Large intestine (tissue), 3 donors: ENCODE measurements around the gene NF2. TPM values are rescaled to one million over a fixed set of nuclear protein-coding genes. Genes with fewer than 3 reads are reported as not detected.

Source experiments
- DNase-seq, 2 donors: peaks; one replicate each; pipeline versions ENCODE4 v3.0.0 to v3.0.0-alpha.2; 2013
- H3K27ac ChIP-seq: one replicate; pipeline ENCODE4 v1.5.1; 2013; ENCODE audit warnings: low read length
- H3K27me3 ChIP-seq: 2 replicates; pipeline ENCODE4 v1.6.1; 2013; ENCODE audit warnings: low read length; ENCODE audit not compliant: control insufficient read depth, insufficient read depth
- H3K36me3 ChIP-seq: 2 replicates; pipeline ENCODE4 v1.6.1; 2013; ENCODE audit warnings: low read length; ENCODE audit not compliant: control insufficient read depth, insufficient read depth
- H3K4me1 ChIP-seq: one replicate; pipeline ENCODE4 v1.6.1; 2013; ENCODE audit warnings: low read length; ENCODE audit not compliant: control insufficient read depth, insufficient read depth
- H3K4me3 ChIP-seq: one replicate; pipeline ENCODE4 v1.5.1; 2013; ENCODE audit warnings: low read length
- H3K9me3 ChIP-seq: one replicate; pipeline ENCODE4 v1.6.1; 2013; ENCODE audit warnings: mild to moderate bottlenecking, low read depth, low read length, moderate library complexity; ENCODE audit not compliant: control insufficient read depth
- WGBS: methylation state at CpG from one replicate; pipeline ENCODE4 v1.1.5; 2013; ENCODE audit warnings: low lambda C conversion rate; ENCODE audit not compliant: insufficient coverage; 5-methylcytosine and 5-hydroxymethylcytosine counted together
- polyA plus RNA-seq: library from polyadenylated mRNA; unstranded; fragments of 120-200 nt; gene quantifications from one replicate; pipeline ENCODE4 v1.2.1, GENCODE V29; 2013

Gene NF2
- polyA plus RNA-seq, 1 donor, result 12.1 TPM

GRCh38 chr22:29617922-29618629 is 14.6 kb downstream of the NF2 start:
- DNase-seq, result peak; percentile 18 to 53
- WGBS, result 29% methylated on average over 1 of the region's 2 CpGs
- no peak overlapping the region for H3K27ac ChIP-seq

GRCh38 chr22:29621761-29622526 is 18.5 kb downstream of the NF2 start:
- H3K27me3 ChIP-seq, result no peaks in the 10 kb centered on the region
- no peak overlapping the region for H3K4me3 ChIP-seq
- 93% methylated on average over 2 of the region's 5 CpGs for WGBS
- no peaks in the 10 kb centered on the region for H3K36me3 ChIP-seq
- H3K4me1 ChIP-seq, result peaks cover 2% of the 10 kb centered on the region
- no peak overlapping the region for H3K27ac ChIP-seq
- H3K9me3 ChIP-seq, result no peaks in the 10 kb centered on the region
- DNase-seq, result no peak

More at GRCh38 chr22:29617922-29618629, 14.6 kb downstream of the NF2 start:
- Histone ChIP-seq H3K27me3 (no peaks in the 10 kb centered on the region), H3K36me3 (no peaks in the 10 kb centered on the region), H3K9me3 (no peaks in the 10 kb centered on the region), H3K4me1 (peaks cover 2% of the 10 kb centered on the region), H3K4me3 (no peak overlapping the region)

- H3K36me3 ChIP-seq, result no peaks in the 10 kb centered on the region
- peaks cover under 1% of the 10 kb centered on the region for H3K4me1 ChIP-seq
- no peaks in the 10 kb centered on the region for H3K9me3 ChIP-seq
- 100% methylated on average over 2 of the region's 6 CpGs for WGBS
- no peak overlapping the region for H3K4me3 ChIP-seq
- no peak for DNase-seq
- no peaks in the 10 kb centered on the region for H3K27me3 ChIP-seq
- no peak overlapping the region for H3K27ac ChIP-seq
Measured at GRCh38 chr22:29623059-29623458, 19.6 kb downstream of the NF2 start.

GRCh38 chr22:29623553-29624169 is 20.2 kb downstream of the NF2 start:
- Histone ChIP-seq H3K27ac (no peak overlapping the region), H3K9me3 (no peaks in the 10 kb centered on the region), H3K27me3 (no peaks in the 10 kb centered on the region), H3K4me1 (no peaks in the 10 kb centered on the region), H3K36me3 (no peaks in the 10 kb centered on the region), H3K4me3 (no peak overlapping the region)
- DNase-seq, result no peak
- WGBS, result no CpG with 5 or more reads among the region's 6 CpGs

GRCh38 chr22:29625090-29625825 is 21.8 kb downstream of the NF2 start:
- H3K36me3 ChIP-seq, result no peaks in the 10 kb centered on the region
- H3K4me1 ChIP-seq, result peaks cover 8% of the 10 kb centered on the region
- H3K9me3 ChIP-seq, result no peaks in the 10 kb centered on the region
- no peak overlapping the region for H3K4me3 ChIP-seq
- no peak overlapping the region for H3K27ac ChIP-seq
- DNase-seq, result peak; percentile 49 to 52
- 31% methylated on average over 3 of the region's 12 CpGs for WGBS
- H3K27me3 ChIP-seq, result no peaks in the 10 kb centered on the region

- WGBS, result 90% methylated on average over 2 of the region's 3 CpGs
- peaks cover 18% of the 10 kb centered on the region for H3K4me1 ChIP-seq
- no peak overlapping the region for H3K27ac ChIP-seq
- DNase-seq, result no peak
- H3K9me3 ChIP-seq, result no peaks in the 10 kb centered on the region
- no peak overlapping the region for H3K4me3 ChIP-seq
- no peaks in the 10 kb centered on the region for H3K36me3 ChIP-seq
- no peaks in the 10 kb centered on the region for H3K27me3 ChIP-seq
Measured at GRCh38 chr22:29626497-29627195, 23.2 kb downstream of the NF2 start.

- no CpG with 5 or more reads among the region's 3 CpGs for WGBS
- Histone ChIP-seq H3K27ac (no peak overlapping the region), H3K4me1 (peaks cover 20% of the 10 kb centered on the region), H3K27me3 (no peaks in the 10 kb centered on the region), H3K36me3 (no peaks in the 10 kb centered on the region), H3K9me3 (no peaks in the 10 kb centered on the region), H3K4me3 (no peak overlapping the region)
- no peak for DNase-seq
Measured at GRCh38 chr22:29627196-29627535, 23.7 kb downstream of the NF2 start.

GRCh38 chr22:29628996-29629902 is 25.8 kb downstream of the NF2 start:
- no peaks in the 10 kb centered on the region for H3K36me3 ChIP-seq
- 100% methylated on average over 2 of the region's 10 CpGs for WGBS
- no peaks in the 10 kb centered on the region for H3K9me3 ChIP-seq
- no peaks in the 10 kb centered on the region for H3K27me3 ChIP-seq
- H3K27ac ChIP-seq, result no peak overlapping the region
- peak in 1 of 2 donors; percentile 27 for DNase-seq
- H3K4me1 ChIP-seq, result peaks cover 20% of the 10 kb centered on the region
- no peak overlapping the region for H3K4me3 ChIP-seq

- H3K27ac ChIP-seq, result no peak overlapping the region
- H3K4me1 ChIP-seq, result peaks cover 20% of the 10 kb centered on the region
- no peaks in the 10 kb centered on the region for H3K36me3 ChIP-seq
- H3K4me3 ChIP-seq, result no peak overlapping the region
- peak in 1 of 2 donors; percentile 15 for DNase-seq
- no peaks in the 10 kb centered on the region for H3K9me3 ChIP-seq
- no peaks in the 10 kb centered on the region for H3K27me3 ChIP-seq
- no CpG with 5 or more reads among the region's 2 CpGs for WGBS
Measured at GRCh38 chr22:29629903-29630516, 26.6 kb downstream of the NF2 start.
